ENCODE results near the gene FGD5.

GRCh38 chr3:14801031-14801430 lies 17.7 kb upstream of the FGD5 start:
- no peak for TF ChIP-seq CTCF (IDR thresholded peaks at IDR 0.05)
- no peak for TF ChIP-seq POLR2A (IDR thresholded peaks at IDR 0.05)

All from uterus (tissue), 2 donors.